ENCODE results near the gene SLC27A4. TPM values are rescaled to one million over a fixed set of nuclear protein-coding genes. Genes with fewer than 3 reads are reported as not detected.

The SLC27A4 gene
- total RNA-seq, 2 donors from 2014 or later = 17.6 to 21.7 TPM

DNA sequence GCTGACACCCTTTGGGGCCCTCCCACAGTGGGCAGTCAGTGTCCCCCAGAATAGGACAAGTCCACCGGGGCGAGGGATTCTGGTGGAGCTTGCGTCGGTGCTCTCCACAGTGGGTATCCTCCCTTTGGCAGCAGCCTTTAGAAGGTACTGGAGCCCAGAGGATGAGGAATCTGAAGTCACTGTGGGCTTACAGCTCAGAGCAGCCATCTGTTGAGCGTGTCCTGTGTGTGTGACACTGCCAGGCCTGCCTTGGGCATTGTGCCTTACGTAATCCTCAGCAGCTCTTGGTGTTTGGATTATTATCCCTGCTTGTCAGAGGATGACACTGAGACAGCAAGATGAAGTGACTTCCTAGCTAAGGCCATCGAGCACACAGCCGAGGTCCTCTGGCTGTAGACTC lies 43.5 kb downstream of the SLC27A4 start:
- ATAC-seq = no peak

DNA sequence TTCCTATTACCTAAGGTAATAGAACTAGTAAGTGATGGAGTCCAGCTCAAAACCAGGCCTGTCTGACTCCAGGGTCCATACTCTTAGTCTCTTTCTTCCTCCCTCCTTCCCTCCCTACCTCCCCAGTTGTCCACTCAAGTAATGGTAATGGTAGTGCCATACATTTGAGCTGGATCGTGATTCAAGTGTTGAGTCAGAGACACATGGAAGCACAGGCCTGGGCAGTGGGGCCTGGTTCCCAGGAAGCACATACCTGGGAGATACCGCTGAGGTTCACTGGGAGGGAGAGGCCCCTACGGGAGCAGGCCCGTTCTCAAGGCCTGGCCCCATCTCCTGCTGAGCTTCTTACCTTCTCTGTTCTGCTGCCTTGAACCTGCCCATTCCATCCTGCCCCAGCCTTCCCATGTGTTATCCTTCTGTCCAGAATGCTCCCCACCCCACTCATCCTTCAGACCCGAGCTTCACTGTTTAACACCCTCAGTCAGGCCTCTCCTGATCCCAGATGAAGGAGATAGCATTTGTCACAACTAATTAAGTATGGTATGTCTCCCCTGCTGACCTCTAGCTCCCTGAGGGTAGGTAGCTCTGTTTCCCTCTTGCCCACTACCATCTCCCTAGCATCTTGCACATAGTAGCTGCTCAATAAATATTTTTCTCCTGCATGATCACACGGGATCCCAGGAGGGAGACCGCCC lies 44.6 kb downstream of the SLC27A4 start:
- ATAC-seq (no peak), DNase-seq (no peak)
- intact Hi-C loops (cut with DNase I) = no loop called here

More for the DNA sequence above, 43.5 kb downstream of the SLC27A4 start:
- no peak for DNase-seq
- intact Hi-C loops (cut with DNase I) = no loop called here

DNA sequence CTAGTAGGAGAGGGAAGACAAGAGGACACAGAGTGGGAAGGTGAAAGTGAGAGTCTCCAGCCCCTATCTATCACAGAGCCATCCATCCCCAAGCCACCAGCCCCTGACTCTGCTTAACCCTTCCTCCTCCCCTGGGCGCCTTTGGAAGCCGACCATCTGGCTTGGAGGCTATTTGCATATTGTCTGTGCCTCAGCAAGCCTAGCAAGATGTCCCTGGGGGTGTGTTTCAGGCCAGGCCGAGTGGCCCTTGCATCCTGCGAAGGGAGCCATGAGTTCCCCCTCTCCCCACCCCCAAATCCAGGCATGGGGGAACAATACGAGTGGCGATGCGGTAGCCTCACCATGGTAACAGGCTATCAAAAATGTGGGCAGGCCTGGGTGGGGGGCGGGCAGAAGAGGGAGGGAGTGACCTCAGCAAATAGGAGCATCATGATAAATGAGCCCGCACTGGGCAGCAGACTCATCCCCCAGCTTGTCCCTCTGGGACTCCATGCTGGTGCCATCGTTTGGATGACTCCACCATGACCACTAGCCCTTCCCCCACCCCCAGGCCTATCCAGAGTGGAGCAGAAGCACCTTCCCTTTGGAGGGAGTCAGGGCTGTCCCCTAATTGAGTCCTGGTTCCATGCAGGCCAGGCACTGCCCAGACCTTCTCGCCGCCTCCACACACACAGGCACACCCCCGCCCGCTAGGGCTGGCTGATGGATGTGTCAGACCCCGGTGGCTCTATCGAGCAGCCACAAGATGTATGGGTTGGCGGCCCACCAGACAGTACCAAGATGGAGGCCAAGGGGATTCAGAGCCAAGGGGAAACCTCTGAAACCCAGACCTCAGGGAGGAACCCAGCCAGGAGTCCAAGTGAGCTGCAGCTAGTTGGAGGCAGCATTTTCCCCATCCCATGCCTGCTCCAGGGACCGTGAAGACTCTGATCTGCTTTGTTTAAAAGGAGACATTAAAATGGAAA lies 45.5 kb downstream of the SLC27A4 start:
- intact Hi-C loops (cut with DNase I) = no loop called here
- DNase-seq (no peak), ATAC-seq (no peak)

DNA sequence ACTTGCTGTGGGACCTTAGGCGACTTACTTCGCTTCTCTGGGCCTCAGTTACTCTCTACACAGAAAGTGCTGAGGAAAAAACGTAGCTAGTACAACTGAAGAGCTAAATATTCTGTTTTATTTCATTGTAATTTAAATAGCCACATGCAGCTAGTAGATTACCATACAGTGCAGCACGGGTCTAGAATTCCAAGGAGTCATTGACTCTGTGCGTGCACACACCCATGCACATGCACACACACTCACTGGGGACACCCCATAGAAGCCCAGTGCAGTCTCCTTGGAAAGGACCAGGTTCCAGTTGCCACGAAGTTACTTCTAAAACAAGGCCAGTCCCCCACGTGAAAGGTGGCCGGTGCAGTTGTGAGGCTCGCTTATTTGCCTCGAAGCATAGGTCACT lies 47.8 kb downstream of the SLC27A4 start:
- ATAC-seq (no peak), DNase-seq (no peak)
- intact Hi-C loops (cut with DNase I) = no loop called here

DNA sequence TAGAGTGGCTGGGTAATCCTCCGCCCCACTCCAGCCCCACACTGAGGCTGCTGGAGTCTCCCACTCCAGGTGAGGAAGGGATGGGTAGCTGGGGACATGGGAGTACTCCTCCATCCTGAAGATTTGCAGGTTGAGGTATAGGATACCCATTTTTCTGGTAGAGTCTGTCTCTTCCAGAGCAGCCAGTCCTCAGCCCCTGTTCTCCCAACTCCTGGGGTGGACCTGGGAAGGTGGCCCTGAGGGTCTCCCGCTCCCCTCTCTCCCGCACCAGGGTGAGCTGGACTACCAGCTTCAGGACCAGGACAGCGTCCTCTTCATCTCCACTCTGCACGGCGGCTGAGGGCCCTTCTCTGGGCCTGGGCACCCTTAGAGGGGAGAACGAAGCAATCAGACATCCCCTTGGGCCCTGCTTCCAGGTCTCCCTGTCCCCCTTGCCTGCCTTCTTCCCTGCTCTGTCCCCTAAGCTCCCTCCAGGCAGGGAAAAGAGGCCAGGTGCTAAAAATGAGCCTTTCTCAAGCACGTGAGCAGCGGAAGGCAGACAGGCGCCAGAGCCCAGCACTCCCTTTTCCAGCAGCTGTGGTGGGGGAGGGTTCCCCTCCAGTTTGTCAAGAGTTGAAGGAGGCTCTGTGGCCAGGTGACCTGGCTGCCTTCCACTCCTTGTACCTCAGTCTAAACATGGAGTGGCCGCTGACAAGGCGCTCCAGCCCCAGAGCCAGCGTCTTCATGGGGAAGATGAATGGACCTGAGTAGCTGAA lies 49.2 kb downstream of the SLC27A4 start:
- no peak for ATAC-seq
- no peak for DNase-seq
- intact Hi-C loops (cut with DNase I) = no loop called here

DNA sequence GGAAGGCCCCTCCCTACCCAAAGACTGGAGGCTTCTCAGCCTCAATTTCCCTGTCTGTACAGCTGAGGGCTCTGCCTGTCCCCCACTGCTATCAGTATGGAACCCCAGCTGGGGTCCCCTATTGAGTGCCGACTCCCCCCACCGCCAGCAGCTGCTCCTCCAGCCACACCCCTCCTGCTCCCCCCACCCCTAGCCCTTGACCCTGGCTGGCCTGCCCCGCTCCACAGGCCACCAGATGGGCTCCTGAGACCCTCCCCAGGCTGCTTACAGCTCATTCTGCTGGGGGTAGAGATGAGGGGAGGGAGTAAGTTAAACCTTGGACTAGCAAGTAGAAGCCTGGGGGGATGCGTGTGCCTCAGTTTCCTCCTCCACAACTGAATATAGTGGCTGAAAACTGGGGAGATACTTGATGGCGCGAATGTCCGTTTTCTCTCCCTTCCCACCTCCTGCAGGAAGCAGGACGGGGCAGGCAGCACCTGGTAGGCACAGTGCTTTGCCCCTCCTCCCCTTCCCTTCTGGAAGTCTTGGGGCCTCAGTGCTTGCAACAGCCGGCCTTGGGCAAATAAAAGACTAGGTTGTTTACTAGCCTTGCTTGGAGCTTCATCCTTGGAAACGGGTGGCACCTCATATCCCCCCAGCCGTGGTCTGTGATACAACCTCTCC lies 50.0 kb downstream of the SLC27A4 start:
- intact Hi-C loops (cut with DNase I) = no loop called here
- DNase-seq (no peak), ATAC-seq (no peak)

DNA sequence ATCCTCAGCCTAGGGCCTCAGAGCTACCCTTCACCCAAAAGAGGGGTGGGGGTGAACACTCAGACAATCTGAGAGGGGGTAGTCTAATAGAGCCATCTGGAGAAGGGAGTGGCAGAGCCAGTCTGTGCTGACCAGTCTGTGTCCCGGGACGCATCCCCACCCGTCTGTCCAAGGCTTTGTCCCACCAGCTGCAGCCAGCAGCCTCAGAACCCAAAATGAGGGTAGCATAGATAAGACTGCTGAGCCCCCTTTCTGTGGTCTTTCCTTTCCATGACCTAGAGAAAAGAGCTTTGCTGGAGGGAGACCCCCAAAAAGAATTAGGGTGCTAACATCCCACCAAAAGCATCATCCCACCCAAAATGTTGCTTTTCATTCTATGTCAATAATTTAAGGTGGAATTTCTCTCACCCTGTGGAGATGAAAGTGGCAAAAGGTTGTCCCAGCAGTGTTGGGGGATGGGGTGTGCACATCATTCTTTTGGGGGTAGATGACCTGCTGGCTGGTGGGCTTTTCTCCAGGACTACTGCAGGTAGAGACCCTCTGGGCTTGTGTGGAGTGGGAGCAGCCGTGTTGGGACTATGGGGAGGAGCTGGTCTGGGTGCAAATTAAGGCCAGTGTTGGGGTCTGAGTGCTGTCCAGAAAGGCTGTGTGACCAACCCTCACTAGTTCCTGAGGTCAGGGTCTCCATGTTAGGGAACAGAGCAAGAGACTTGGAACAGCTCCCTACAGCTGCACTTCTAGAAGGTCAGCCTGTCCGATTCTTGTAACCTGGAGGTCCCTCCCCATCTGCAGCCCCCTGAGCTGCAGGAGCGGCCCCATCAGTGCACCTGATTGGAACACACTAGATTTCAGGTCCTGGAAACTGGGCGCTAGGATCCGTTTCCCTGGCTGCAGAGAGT lies 50.7 kb downstream of the SLC27A4 start:
- no peak for DNase-seq
- intact Hi-C loops (cut with DNase I) = no loop called here
- ATAC-seq = no peak

DNA sequence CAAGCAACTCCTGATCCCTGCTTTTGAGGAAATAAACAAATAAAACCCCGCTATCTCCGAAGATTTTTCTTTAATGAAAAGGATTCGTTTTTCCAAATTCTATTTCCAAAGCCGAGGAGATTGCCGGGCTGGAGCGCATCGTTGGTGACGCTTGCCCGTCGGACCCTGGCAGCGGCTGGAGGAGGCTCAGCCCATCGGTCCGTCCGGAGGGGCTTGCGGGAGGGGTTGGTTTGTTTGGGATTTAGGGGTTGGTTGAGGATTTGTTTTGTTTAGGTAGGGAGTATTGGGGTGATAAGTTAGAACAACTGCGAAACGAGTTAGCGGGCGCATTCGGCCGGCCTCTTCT lies 51.6 kb downstream of the SLC27A4 start:
- no peak for DNase-seq
- no peak for ATAC-seq
- intact Hi-C loops (cut with DNase I) = no loop called here

DNA sequence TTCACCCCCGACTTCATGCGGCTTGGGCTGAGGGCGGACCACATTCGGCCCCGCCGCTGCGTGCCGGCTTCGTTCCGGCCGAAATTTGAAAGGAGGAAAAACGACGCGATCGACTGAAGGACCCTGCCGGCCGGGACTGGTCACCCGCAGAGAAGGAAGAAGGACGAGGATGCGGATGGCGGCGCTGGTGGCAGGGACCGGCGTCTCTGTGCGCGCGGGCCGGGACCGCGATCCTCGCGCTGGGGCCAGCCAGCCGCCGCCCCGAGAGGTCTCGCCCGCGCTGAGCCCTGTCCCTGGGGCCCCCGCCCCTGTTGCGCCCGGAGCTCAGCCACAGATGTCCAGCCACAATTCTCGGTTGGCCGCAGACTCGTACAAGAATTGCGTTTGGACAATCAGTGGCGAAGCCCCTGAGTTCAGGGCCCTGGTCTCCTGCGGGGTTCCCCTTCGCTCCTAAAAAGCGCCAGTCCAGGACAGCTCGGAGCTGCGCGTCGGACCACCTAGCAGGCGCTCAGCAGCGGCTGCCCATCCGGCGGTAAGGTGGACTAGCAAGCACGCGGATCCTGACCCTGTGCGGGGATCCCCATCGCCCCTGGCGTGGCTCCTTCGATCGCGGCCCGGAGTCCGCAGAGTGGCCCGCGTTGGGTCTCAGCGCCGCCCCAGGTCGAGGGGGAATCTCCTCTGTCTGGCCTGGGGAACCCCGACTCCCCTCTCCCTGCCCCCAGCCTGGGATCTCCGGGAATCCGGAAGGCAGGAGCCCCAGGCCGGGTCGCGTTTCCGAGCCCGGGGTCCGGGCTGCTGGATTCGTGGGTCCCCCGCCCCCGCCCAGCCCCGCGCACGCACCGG lies 52.2 kb downstream of the SLC27A4 start:
- intact Hi-C loops (cut with DNase I) = no loop called here
- ATAC-seq (no peak), DNase-seq (no peak)

DNA sequence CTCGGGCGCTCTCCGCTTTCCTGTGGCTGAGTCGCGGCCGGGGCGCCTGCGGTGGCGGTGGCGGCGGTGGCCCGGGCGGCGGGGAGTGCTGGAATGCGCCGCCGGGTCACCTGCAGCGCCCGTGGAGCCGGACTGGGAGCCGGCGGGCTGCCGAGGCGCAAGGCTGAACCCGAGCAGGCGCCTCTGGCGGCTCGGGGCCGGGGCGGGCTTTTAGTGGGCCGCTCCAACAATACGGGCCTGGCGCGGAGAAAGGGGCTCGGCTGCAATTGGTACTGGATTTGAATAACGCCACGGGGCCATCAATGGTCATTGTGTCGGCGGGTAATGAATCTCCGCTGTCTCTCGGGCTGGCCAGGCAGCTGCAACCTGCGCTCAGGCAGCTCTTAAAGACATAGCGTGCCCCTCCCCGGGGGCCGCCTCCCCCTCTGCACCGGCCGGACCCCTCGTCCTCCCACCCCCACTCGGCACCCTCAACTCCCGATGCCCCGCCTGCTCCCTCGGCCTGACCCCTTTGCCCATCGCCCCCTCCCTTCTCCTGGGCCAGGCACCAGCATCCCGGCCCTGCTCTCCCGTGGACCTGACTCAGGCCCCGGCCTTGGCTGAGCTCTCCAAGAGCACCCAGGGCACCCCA lies 52.9 kb downstream of the SLC27A4 start:
- intact Hi-C loops (cut with DNase I) = no loop called here
- ATAC-seq (peak in 1 of 2 donors; percentile 20), DNase-seq (no peak)

DNA sequence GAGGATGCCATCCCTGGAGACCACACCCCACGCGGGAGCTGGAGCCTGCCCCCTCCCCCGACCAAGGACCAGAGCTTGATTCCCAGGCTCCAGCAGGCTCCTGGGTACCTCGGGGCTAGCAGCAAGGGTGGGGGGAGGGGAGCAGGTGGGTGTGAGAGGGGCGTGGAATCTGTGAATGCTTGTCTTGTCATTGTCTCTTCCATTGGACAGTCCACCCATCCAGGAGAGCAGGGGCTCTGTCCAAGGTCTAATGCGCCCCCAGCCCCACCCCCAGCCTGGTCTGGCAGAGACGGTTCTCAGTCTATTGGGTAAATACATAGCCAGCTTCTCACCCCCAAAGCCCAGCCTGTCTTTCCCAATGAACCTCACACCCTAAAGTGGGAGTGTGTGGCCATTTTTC lies 53.6 kb downstream of the SLC27A4 start:
- ATAC-seq = no peak
- DNase-seq = no peak
- intact Hi-C loops (cut with DNase I) = no loop called here

DNA sequence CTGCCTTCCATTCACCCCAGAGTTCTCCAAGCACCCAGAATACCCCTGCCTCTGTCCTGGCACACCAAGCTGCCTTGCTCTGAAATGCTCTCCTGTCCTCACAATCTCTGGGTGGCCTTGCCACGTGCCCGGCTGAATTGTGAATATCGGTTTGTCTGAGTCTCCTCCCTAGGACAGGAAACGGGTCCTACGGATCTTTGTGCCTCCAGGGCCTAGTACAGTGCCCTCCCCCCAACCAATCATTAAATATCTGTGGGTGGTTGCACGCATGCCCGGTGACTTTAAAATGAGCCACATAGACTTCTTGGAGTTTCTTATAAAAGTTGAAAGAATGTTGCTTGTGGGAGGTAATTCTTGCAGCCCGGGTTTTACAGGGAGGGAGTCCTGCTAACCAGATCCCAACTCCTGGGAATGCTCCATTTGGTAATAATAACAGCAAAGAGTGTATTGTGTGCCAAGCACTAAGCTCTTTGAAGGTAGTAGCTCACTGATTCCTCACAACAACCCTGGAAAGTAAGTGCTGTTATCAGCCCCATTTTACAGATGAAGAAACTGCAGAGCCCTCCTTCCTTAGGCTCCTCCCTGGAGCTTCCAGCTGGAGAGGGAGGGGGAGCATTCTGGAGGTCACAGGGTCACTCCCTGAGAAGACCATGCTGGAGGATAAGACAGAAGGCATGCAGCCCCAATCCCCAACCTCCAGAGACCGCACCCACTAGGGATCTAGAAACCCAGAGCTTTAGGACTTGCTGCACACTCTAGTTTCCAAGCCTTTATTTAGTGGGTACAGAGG lies 54.2 kb downstream of the SLC27A4 start:
- DNase-seq = no peak
- intact Hi-C loops (cut with DNase I) = no loop called here
- ATAC-seq = no peak

DNA sequence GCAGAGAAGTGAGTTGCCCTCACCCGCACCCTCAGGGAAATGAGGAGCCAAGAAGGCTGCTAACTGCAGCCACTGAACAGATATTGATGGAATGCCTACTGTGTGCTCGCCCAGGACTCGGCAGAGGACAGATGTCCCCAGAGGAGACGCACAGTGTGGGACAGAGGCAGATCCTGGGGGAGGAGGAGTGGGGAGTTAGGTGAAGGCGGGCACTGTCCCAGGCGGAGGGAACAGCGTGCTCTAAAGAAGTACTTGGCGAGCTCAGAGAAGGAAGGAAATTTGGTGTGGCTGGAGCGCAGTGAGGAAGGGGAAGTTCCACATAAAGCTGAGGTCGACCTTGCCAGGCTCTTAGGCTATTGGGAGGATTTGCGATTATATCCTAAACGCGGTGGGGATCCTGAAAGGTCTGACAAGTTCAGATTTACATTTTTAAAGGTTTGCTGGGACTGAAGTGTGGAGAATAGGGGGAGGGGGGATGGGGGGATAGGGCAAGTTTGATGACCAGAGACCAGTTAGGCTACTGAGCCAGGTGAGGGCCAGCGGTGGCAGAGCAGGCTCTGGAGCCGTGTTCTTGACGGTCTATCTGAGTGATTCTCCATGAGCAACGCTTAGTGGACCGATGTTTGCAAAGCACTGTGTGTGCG lies 56.8 kb downstream of the SLC27A4 start:
- intact Hi-C loops (cut with DNase I) = no loop called here
- peak; percentile 50 for DNase-seq
- peak; percentile 49 to 54 for ATAC-seq

DNA sequence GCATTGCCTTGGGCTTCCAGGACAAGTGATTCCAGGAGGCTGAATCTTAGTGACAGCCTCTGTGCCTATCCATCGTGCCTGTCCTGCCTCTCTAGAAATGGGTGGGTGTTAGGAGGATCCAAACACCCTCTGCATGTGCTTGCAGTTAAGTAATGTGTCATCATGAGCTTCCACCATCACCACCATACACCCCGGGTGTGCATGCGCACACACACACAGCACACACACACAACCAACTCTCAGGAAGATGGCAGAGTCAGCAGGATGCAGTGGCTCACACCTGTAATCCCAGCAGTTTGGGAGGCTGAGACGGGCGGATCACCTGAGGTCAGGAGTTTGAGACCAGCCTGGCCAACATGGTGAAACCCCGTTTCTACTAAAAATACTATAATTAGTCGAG lies 57.5 kb downstream of the SLC27A4 start:
- intact Hi-C loops (cut with DNase I) = no loop called here
- DNase-seq = no peak
- ATAC-seq = no peak

DNA sequence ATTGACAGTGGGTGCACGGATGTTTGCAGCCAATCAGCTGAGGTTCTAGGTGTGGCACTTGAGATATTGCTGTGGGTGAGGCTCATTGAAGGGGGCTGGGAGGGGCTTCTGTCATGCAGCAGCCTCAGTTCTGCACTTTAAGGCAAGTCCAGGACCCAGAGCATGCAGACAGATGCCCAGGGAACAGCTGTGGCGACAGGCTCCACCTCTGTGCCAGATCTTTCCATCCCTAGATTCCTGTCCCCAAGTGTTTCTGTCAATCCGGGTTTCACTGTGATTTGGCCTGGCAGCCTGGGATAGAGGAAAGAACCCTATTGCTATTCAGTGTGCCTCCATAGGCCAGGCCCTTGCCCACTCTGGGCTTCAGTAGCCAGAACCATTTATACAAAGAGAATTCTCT lies 59.5 kb downstream of the SLC27A4 start:
- intact Hi-C loops (cut with DNase I) = no loop called here
- DNase-seq (no peak), ATAC-seq (no peak)

DNA sequence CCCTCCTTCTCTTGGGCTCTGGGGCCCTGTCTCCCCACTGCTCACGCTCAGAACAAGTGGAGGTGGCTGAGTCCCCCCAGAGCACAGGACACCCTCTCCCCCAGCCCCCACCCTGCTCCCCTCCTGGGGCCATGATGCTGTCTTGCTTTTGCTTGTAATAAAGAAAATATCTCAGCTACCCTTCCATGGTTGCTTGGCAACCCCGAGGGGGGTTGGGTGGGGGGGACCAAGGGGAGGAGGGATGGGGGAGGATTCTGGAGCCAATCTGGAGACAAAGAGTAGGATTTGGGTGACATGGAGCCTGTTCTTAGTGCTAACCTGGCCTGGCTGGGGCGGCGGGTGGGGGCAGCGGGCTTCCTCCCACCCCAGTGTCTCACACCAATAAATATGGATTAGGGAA lies 64.2 kb downstream of the SLC27A4 start:
- DNase-seq = no peak
- no peak for ATAC-seq
- intact Hi-C loops (cut with DNase I) = no loop called here

All from left cardiac atrium (tissue), 4 donors.